GM19467 (cell line): Measurements from ENCODE around the gene SH3RF1.

ENCODE experiments used
- ATAC-seq: cut with Tn5 transposase; IDR thresholded peaks from one replicate; pipeline ENCODE4 v1.9.1; 2021; ENCODE audit warnings: mild to moderate bottlenecking, moderate library complexity; ENCODE audit not compliant: unreplicated experiment

SH3RF1 gene

DNA sequence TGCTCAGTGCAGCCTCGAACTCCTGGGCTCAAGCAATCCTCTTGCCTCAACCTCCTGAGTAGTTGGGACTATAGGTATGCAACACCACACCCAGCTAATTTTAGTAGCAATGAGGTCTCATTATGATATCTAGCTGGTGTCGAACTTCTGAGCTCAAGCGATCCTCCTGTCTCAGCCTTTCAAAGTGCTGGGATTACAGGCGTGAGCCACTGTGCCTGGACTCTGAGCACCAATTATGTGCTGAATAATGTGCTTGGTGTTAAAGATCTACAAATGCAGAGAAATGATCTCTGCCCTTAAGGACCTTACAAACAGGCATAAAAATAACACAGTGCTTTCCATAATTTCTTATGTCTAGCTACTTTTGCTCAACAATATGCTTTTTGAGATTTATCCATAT, 131.7 kb downstream of the SH3RF1 start:
- ATAC-seq: no peak

DNA sequence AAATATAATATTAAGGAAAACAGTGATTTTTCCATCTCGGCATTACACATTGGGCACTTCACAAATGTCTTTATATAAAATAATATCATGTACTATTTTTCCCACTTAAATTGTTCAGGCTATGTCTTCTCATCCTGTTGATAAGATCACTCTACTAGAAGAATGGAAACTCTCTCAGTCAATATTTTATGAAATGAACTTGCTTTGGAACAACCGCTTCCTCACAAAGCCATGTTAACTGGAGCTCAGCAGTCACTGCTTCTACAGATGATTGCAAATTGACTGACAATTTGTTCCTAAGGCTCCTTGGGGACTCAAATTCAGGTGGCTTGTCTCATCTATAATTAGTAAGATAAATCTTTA, 133.2 kb downstream of the SH3RF1 start:
- no peak for ATAC-seq

DNA sequence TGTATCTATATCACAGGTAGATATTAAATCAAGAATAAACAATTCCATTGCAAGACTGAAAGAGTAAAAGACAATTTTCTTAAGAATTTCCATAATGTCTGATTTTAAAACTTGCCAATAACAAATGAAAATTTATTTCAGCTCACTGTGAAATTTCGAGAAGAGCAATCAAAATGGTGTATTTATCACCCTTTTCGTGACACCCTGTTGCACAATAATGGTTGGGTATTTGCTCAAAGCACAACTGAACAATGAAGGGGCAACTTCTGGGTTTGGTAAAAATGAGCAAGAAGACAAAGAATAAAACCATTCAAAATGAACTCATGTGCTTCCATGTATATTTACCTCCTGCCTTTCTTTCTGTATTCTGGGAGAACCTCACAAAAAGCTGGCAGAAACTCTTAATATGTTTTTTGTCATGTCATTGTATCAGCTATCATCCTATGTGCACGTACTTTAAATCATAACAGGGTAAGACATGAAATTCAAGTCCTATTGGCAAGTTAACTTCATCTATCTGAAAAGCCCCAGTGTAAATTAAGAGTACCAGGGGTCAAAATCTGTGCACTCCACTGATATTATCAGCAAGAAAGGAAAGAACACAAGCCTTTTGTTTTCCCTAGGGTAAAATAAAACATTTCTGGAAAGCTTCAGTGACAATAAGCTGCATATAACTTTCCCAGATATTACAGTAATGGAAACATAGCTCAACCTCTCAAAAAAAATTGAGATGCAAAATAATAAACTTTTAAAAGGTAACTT, 133.8 kb downstream of the SH3RF1 start:
- ATAC-seq: no peak

DNA sequence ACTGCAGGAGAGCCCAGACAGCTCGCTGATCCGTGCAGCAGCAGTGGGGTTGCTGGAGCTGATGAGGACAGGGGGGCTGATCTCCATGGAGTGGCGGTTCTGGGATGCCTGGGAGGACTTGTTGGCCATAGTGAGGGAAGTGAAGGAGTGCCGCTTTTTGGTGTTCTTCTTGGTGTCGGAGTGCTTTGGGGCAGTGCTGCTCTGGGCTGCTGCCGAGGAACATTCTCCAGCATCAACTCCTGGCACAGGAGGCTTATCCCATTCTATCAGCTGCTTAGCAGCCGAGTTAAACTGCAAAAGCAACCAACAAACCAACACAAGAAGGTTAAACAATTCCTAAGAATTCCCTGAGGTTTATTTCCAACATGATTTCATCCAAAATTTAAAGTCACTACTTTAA, 134.4 kb downstream of the SH3RF1 start:
- ATAC-seq: no peak

DNA sequence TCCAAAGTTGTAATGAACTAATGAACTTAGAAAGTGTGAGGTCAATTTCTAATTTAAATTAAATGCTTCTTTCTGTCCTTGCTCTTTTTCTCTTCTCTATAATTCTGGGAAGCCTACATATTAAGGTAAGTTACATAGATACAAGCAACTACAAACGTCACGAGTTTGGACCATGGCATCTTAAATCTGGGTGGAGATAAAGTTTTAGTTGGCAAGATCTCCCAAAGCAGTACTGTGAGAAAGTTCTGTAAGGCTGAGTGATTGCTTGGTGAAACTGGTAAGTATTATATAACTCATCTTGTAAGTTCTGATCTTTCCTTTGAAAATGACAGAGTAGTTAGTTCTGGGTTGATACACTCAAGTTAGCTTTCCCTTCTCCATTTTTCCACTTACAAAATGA, 135.0 kb downstream of the SH3RF1 start:
- no peak for ATAC-seq

DNA sequence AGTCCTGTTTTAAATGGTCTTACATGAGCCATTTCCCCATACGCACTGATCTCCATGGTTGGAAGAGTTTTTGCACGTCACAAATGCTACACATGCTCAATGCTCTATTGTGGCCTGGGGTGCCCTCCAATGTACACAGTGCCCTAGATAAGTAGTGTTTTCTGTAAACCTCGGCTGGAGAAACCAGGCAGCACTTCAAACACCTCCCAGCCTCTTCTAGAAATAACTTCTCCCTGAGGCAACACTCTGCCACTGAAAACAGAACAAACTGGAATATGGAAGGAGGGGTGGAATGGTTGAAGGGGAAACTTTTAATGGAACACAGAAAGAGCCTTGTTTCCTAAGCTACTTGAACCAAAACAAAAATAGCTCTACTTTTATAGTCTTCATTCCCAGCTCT, 136.8 kb downstream of the SH3RF1 start:
- no peak for ATAC-seq

DNA sequence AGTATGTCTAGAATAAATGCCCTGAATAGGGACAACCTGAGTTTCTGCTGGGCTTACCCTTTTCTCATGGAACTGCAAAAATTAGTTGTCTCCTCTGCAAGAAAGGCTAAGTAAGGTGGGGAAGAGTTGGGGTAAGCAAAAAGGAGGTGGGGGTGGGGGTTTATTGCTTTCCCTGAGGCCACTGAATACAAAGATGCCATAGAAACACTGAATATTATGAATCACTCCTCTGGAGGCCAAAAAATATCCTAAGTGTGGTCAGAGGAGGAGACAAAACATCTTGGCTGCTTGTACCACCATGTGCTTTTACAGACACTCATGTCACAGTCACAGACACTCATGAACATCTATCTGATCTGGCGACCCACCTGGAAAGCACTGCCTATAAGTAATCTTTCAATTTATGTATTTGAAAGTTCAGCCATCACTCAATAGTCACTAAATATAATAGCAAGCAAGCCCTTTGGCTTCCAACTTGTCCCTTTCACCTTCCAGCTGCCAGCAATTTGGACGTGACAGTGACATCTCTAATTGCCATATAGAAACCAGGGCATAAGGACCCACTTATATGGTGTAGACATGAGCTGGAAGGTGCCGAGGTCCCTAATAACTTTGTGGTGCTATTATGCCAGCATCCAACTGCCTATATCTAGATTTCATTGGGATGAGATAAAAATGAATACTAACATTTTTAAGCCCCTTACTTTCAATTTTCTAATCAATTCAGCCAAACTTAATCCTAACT, 138.0 kb downstream of the SH3RF1 start:
- ATAC-seq: no peak

DNA sequence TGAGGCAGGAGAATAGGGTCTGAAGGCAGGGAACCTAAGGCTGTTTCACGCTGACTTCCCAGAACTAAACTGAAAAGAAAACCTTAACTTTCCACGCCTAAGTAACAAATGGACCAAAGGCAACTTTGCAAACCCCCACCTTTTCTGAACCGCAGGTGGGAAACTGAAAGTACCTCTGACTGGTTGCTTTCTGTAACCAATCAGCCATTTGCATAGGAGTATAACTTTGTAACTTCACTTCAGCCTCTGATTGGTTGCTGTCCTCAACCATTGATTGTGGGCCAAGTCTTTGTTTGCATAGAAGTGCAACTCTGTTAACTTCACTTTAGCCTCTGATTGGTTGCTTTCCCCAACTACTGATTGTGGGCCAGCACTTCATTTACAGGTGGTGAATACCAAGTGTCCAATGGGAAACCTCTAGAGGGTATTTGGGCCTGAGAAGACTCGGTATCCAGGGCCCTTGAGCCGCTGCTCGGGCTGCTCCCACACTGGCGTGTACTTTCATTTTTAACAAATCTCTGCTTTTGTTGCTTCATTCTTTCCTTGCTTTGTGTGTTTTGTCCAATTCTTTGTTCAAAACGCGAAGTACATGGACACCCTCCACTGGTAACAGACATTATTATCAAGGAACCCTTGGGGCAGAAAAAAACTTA, 139.1 kb downstream of the SH3RF1 start:
- ATAC-seq: no peak

DNA sequence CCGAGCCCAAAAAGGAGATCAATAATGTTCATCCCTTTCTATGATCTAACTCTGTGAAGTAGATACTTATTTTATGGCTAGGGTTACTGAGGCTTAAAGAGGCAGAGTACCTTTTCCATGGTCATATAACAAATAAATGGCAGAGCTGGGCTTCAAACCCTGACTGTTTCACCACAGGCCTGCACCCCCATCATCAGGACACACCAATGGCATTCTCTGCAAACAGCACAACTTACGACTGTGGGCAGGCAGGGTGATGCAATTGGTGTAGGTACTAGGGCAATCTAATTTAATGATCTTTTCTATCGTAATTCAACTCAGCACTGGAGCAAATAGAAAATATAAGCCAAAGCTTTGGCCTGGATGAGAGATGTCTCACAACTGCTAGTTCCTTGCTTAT, 141.9 kb downstream of the SH3RF1 start:
- ATAC-seq: no peak

DNA sequence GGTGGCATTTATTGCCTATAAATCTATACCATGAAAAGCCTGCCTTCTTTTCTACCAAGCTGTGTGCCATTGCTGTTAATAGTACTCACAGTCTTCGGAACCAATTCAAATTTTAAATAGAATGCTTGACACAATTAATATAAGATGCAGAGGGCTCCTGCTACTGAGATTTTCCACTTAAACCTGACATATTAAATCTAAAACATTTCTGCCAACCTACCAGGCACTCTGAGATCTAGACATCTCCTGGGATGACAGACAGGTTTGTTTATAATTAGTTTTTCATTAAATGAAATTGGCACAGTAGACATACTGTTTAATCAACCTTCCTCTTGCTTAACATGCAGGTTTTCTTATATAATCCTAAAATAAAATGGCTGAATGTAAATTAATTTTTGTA, 143.4 kb downstream of the SH3RF1 start:
- ATAC-seq: no peak

DNA sequence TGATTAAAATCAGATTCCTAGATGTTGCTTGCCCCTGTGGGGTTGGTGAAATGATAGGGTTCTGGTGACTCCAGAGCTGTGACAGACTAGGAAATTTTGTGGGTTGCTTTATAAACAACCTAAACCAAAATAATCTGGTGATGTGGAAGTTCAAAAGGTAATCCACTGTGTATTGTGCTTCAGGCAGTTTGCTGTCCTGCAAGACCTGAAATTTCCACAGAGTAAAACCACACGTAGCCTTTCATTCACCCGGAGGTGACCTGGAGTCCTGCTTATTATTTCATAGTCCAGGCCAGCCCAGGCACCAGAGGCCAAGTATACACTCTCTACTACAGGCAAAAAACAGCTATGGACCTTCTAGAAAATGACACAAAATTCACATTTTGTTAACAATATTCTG, 146.1 kb downstream of the SH3RF1 start:
- ATAC-seq: no peak

DNA sequence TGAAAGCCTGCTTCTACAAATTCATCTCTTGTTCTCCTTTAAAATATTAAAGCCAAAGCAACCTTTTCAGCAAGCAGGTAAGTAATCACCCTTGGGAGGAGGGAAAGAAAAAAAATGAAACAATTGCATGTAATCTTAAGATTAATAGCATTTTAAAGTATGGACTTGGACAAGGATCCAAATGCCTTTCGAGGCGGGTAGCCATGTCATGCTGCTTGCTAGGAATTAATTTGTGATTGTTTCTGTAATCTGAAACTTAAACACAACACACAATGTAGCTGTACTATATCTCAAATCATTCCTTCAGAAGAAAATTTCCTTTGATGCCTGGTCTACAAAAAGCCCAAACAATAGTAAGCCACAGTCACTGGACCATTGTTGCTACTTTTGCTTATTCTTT, 148.3 kb downstream of the SH3RF1 start:
- no peak for ATAC-seq

DNA sequence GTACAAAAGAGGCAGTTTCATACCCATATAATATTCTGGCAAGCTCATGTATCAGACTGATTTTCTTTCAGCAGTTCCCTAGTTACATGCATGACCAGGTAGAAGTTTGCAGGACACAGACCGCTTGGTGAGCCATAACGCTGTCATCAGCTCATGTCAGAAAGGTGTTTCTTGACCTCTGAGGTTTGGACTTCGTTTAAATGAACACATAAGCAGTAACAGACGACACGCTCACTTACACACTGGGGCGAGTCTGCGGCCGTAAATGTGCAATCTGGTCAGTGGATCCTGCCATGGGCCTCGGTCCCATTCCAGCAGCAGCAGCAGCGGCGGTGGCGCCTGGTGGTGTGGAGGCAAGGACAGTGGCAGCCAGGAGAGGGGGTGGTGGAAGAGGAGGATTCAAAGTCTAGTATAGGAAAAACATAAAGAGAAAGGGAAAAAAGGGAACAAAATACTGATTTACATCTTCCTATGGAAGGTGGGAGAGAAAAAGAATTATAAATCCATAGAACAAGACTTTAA, 148.8 kb downstream of the SH3RF1 start:
- no peak for ATAC-seq

DNA sequence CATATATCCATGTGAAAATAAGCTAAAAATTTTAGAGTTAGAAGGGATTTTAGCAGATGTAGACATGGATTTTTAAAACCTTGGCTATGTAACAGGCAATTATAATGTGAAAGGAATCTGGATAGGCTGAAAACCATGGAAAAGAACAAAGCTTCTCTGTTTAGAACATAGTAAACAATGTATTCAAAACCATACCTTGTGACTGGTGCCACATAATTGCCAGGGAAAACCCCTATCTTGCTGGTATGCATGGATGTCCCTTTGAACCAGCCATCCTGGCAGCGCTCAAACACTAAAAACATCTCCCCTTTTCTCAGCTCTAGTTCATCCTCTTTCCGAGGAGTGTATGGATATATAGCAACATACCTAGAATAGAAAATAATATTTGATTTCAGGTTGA, 150.1 kb downstream of the SH3RF1 start:
- no peak for ATAC-seq

DNA sequence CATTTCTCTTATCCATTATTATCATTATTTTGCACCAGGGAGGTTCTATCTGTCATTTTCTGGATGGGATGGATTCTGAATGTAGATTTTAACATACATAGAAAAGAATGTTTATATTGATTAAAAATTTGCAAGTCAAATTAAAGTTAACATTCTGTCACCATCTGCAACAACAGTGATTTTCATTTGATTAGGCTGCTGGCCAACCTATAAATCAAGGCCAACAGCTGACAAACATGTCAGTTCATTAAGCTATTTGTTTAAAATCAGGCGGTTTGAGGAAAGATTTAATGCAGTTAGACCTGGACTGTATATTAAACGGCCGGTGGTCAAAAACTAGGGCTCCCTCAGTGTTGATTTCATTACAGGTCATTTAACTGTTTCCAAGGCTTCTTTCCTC, 151.2 kb downstream of the SH3RF1 start:
- ATAC-seq: no peak

DNA sequence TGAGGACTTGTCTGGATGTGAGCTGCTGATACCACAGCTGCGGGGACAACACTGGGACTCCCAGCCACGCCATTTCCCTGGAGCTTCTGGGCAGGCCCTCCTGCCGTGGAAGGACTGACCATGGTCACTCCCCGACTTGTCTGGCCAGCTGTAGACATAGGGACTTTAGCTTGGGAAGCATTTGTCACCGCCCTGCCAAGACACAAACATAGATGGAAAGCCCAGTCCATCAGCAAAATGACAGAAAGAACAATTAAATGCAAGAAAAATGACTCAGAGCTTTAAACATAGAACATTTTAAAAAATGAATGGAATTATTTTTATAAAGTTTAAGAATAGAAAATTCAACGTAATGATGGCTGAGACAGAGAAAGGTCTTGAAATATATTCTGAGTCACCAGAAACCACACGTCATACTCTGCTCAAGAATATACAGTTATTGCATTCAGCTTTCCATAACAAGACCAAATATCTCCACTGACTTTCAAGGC, 153.1 kb downstream of the SH3RF1 start:
- no peak for ATAC-seq

DNA sequence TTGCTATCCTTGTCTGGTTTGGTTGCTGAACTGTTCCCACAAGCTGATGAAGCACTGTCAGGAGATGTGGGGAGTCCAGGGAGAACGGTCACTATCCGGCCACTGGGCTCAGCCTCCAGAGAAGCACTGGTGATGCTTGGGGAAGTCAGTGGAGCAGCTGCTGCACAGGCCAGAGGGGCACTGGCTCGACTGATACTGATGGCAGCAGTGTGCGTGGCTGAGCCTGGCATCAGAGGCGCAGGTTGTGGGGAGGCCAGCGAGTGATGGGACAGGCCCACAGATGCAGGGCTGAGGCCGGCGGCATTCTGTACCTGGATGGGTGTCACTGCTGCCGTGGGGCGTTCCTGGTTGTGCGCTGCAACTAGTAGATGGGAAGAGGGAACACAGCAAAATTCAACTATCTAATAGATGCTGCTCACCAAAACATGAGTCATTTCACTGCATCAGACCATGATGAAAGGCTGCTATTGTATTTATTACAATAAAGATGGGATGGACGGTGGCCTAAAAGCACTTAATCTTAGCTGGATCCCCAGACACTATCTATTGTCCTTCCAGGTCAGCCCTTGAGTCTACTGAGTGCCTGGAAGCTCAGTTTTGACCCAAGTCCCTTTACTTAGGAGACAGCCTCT, 154.4 kb downstream of the SH3RF1 start:
- no peak for ATAC-seq

DNA sequence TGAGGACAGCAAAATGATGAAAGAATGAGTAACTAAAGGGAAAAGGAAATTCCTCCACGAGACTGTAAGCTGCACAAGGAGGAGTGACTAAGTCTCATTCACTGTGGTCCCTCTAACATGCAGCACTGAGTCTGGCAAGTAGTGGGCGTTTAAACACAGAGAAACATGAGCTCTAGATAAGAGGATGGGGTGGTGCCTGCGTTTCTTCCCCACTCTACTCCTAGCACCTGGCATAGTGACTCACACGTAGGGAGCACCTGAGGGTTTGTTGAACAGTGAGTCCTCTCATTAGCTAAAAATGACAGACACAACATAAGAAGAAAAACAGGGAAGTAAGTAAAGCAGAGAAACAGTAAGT, 154.9 kb downstream of the SH3RF1 start:
- ATAC-seq: no peak

DNA sequence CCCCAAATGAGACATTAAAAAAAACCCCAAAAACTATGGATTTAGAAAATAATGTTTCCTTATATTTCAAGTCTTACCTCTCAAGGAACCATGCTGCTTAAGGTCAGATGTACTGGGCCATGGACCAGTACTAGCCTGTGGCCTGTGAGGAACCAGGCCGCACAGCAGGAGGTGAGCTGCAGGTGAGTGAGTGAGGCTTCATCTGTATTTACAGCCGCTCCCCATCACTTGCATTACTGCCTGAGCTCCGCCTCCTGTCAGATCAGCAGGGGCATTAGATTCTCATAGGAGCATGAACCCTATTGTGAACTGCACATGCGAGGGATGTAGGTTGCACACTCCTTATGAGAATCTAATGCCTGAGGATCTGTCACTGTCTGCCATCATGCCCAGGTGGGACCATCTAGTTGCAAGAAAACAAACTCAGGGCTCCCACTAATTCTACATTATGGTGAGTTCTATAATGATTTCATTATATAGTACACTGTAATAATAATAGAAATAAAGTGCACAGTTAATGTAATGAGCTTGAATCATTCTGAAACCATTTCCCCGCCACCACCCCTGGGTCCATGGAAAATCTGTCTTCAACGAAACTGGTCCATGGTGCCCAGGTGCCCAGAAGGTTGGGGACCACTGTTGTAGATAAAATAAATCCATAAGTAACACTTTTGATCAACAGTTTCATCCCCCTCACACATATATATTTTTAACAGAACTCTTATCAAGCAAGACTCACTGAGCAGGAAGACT, 155.4 kb downstream of the SH3RF1 start:
- no peak for ATAC-seq

DNA sequence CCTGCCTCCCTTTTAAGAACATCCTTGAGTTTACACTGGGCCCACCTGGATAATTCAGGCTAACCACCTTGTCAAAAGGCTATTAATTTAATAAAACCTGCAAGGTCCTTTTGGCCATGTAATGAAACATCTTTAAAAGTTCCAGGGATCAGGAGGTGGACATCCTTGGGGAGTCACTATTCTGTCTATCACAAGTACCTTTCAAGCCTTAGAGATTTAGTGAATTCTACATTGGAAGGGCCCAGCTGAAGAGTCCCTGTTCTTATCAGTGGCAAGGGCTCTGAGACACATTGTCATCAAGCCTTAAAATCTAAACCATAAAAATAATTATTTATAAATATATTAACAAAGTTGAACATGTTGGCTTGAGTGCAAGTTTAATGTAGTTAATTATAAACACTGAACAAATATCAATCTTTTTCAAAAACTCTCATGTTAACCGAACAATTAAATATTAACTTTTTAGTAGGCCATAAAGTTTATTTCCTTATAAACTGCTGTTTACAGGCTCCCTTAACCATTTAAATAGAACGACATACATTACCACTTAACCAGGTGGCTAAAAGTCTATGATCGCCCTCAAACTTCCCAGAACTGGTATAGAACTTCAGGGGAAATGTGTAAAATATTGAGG, 156.3 kb downstream of the SH3RF1 start:
- ATAC-seq: no peak
